Measurements from ENCODE around the gene SNRNP25.

SNRNP25 gene

DNA sequence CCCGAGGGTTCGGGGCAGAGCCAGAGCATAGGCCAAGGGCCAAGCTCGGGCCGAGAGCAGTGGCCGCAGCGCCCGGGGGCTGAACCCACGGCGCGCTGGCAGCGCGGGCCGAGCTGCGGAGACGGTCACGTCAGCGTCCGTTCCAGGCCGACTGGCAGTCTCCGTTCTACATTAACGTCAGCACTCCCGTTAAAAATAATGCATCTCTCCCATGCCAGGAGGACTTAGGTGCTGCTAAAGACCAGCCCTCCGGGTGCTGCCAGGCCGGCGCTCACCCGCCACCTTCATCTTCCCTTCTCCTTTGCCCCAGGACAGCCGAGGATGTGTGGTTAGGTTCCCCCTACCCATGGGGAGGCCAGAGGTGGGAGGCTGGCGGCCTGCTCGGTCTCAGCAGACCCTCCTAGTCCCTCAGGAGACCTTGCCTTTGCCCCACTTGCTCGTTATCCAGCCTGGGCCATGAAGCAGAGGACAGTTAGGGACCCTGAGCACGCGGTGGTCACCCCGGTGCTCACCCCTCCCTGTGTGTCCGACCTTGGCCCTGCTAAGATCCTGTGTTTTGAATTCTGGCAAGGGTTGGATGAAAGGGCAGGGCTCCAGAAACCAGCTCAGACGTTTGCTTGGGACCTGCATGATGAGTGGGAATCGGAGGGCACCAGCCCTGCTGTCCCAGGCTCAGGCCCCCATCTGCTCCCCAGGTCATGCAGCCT, 25.0 kb downstream of the SNRNP25 start:
- DNase-seq = no peak

DNA sequence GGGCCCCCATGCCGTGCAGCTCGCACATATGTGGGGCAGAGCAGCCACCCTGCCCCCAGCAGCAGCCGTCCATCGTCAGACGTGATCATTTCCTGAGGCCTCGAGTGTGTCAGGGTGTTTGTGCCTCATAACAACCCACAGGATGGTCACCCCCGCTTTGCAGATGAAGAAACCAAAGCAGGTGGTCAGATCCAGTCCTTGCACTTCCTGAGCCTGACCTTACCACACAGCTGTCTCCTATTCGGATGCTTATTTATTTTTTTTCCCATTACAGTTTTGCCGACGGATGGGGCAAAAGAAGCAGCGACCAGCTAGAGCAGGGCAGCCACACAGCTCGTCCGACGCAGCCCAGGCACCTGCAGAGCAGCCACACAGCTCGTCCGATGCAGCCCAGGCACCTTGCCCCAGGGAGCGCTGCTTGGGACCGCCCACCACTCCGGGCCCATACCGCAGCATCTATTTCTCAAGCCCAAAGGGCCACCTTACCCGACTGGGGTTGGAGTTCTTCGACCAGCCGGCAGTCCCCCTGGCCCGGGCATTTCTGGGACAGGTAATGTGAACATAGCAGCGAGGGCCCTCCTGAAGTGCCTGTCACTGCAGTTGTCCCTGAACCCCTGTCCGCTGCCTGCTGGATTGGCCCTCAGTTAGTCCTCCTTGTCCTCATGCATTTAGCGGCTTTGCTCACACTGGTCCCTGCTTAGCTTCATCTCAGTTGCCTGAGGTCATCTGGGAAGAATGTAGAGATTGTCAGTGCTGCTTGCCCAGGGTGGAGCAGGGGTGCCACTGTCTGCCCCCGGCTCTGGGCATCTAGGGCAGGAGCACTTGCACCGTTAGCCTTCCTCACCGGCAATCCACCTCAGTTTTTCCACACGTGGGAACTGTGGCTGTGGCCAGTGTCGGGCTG, 25.8 kb downstream of the SNRNP25 start:
- DNase-seq = no peak

DNA sequence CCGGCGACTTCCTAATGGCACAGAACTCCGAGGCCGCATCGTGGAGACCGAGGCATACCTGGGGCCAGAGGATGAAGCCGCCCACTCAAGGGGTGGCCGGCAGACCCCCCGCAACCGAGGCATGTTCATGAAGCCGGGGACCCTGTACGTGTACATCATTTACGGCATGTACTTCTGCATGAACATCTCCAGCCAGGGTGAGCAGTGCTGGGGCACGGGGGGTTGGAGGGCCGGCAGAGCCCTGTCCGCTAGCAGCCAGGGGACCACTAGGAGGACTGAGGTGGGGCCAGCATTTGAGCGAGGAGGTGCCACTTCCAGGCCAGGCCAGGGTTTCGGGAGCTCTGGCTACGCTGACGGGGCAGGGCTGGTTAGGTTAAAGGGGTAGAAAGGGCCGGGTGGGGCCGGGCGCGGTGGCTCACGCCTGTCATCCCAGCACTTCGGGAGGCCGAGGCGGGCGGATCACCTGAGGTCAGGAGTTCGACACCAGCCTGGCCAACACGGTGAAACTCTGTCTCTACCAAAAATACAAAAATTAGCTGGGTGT, 29.5 kb downstream of the SNRNP25 start:
- no peak for DNase-seq

GRCh38 chr16:83781-84615, 30.4 kb downstream of the SNRNP25 start:
- no peak for DNase-seq

- DNase-seq = peak; percentile 91
Measured at GRCh38 chr16:84718-85406, 31.2 kb downstream of the SNRNP25 start.

DNA sequence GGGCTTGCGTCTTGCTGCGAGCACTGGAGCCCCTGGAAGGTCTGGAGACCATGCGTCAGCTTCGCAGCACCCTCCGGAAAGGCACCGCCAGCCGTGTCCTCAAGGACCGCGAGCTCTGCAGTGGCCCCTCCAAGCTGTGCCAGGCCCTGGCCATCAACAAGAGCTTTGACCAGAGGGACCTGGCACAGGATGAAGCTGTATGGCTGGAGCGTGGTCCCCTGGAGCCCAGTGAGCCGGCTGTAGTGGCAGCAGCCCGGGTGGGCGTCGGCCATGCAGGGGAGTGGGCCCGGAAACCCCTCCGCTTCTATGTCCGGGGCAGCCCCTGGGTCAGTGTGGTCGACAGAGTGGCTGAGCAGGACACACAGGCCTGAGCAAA, 31.8 kb downstream of the SNRNP25 start:
- no peak for DNase-seq

DNA sequence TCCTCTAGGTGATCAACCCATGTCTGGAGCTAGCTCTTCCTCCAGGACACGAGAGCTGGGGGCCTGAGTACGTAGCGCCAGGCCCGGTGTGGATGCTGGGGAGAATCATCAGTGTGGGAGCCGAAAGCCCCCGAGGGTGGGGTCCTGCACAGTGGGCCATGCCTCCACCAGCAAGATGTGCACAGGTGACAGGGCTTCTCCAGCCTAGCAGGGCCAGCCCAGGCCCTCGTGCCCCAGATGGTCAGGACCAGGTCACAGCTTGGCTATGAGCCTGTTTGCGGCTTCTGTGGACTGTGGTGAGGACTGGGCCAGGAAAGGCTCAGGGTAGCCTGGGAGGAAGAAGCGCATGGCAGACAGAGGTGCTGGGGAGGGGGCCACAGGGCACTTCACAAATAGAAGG, 32.2 kb downstream of the SNRNP25 start:
- DNase-seq = no peak

- no peak for DNase-seq
Measured at GRCh38 chr16:86483-86952, 32.9 kb downstream of the SNRNP25 start.

DNA sequence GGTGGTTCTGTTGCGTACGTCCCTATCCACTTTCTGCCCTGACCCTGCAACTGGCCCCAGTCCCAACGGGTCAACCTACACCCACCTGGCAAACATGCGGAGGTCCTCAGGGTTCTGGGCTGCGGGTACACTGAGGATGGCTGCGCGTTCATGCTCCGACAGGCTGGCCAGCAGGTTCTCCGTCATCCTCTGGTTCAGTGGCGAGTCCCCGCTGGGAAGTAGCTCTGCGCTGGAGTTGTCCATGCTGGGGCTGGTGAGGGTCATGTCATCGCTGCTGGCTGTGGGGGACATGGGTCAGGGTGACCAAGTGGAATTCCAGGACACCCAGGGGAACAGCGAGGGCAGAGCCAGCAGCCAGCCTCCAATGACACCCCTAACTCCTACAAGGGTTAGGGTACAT, 35.0 kb downstream of the SNRNP25 start:
- no peak for DNase-seq

DNA sequence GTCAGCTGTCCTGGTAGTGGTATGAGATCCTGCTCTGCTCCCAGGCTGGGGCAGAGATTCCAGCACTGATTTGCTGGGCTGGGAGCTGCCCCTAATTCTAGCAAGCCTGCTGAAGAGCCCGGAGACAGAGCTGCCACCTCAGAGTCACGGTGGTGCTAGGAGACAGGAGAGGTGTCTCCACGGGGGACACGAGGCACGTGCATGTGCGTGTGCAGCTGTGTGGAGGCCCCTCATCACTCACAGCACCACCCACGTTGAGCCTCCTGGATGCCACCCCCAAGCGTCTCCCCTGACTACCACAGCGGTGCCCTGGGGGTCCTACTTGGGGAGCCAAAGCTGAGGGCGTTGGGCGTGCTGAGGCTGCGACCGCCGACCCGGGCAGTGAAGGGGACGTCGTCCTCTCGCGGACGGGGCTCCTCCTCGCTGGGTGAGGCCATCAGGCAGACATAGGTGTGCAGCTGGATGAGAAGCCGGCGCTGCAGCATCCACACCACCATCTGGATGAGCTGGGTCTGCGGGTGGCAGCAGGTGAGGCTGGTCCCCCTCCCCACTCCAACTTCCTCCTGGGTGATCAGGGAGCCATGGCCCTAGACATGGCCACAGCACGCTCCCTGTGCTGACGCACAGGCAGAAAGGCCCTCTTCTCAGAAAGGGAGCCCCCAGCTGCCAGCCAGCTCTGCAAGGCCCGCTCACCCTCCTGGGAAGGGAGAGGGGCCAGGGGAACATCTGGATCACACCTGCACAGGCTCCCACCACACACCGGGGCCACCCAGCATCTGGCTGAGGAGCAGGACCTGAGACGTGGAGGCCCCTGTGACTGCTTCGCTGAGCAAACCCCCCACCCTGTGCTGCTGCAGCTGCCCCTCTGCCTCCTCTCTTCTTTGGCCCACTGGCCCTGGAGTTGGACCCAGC, 36.0 kb downstream of the SNRNP25 start:
- DNase-seq = no peak

GRCh38 chr16:91484-91883, 37.9 kb downstream of the SNRNP25 start:
- peak; percentile 93 for DNase-seq

DNA sequence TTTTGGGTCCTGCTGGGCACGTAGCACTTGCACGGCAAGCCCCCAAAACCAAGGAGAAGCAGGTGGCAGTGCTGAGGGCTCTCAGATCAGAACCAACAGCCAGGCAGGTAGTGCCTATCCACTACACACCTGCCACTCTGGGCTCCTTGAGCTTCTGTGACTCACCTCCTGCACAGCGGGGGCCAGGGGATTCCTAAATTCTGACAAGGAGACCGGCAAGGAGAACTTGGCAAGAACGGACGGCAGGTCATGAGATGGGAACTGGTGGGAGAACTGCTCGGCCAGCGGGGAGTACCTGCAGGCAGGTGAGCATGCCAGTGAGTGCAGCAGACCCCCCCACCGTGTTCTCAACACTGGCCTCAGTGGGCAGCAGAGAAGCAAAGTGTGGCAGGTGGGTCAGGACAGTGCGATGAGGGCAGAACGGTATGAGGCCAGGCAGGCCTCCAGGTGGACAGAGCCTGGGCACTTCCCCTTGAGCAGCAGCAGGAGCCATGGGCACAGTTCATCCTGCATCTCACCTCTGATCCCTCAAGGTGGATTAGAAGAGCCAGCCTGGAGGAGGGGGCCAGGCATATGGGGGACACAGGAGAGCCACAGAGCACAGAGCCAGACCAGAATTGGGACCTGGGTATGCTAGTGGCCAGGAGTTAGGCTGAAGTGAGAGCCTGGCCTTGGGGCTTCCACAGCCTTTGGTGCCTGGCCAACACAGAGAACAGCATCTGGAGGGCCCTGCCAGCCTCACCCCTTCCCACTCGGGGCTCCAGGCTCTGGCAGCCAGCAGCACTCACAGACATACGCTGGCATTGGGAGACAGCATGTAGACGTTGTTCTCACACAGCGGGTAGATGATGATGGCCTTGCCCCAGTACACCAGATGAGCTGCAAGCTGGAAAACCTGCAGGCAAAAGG, 39.1 kb downstream of the SNRNP25 start:
- DNase-seq = peak; percentile 28

GRCh38 chr16:94918-95265, 41.3 kb downstream of the SNRNP25 start:
- no peak for DNase-seq

GRCh38 chr16:96935-97381, 43.3 kb downstream of the SNRNP25 start:
- DNase-seq = peak; percentile 56

DNA sequence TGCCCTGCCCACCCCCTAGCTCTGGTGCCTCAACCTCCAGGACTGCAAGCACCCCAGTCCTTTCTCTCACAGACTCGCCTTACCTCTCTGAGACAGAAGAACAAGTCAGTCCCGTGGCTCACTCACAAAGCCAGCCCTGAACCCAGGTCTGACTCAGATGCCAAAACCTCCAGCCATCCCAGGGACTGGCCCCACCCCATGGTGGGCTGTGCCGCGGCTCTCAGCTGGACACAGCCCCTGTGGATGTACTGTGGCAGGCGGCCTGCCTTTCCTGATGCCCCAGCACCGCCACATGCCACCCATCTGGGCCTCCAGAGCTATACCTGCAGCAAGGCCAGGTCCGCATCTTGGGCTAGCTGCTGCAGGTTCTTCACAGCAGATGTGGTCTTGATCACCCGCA, 44.2 kb downstream of the SNRNP25 start:
- no peak for DNase-seq

GRCh38 chr16:100989-101388, 47.4 kb downstream of the SNRNP25 start:
- no peak for DNase-seq

DNA sequence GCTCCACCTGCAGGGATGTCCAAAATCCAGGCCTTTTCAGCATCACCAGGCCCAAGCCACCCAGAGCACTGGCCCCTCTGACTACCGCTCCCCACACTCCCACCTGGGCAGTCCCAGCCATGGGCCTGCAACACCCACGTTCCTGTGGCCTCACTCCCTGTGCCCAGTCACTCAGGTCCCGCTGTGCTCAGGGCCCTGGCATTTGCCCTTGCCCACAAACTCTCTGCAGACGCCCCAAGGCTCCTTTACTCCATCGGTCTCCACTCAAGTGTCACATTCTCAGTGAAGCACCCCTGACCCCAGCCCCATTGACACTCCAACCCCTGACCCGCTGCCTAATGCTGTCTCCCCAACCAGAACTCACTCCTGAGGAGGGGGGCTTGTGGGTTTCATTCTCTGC, 48.0 kb downstream of the SNRNP25 start:
- DNase-seq = no peak

- no peak for DNase-seq
Measured at GRCh38 chr16:102060-102855, 48.6 kb downstream of the SNRNP25 start.

DNA sequence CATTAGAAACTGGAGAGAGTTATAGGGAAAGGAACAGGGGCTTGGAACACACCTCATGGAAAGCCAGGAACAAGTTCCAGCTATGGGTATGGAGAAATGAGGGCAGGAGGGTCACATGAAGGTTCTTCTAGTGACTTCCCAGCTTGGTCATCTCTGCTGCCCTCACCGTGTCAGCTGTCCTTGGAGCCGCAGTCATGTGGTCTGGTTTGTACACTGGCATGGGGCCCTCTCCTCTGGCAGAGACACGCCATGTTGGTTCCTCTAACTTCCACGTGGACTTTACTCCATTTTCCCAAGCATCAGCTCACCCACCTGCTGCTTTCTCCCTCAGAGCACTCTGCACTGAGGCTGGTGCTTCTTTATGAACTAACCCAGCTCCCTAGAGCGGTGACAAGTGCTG, 50.7 kb downstream of the SNRNP25 start:
- no peak for DNase-seq

Data from NCI-H2029 treated with DMSO at 0.1 percent for 48 hours (cell line).